ENCODE measurements around the gene SCML2. TPM values are rescaled to one million over a fixed set of nuclear protein-coding genes. Genes with fewer than 3 reads are reported as not detected.

Gene SCML2
- total RNA-seq, 1 donor from 2014 or later = 9.5 TPM

- DNase-seq = no peak
- TF ChIP-seq CTCF (IDR thresholded peaks at IDR 0.05; ENCODE audit: partially characterized antibody, unreplicated experiment) = no peak
- Mint-ChIP-seq H3K27ac (ENCODE audit: unreplicated experiment) (no peak overlapping the region), H3K27me3 (ENCODE audit: unreplicated experiment) (peaks cover 6% of the 10 kb centered on the region), H3K4me3 (ENCODE audit: unreplicated experiment) (no peak overlapping the region), H3K9me3 (ENCODE audit: unreplicated experiment) (no peaks in the 10 kb centered on the region), H3K4me1 (ENCODE audit: low read depth, unreplicated experiment) (peaks cover 15% of the 10 kb centered on the region), H3K36me3 (ENCODE audit: unreplicated experiment) (peaks cover 6% of the 10 kb centered on the region)
These were observed 63.4 kb downstream of the SCML2 start for GRCh38 chrX:18291006-18291545.

GRCh38 chrX:18290200-18290599 is 64.3 kb downstream of the SCML2 start:
- TF ChIP-seq CTCF (IDR thresholded peaks at IDR 0.05; ENCODE audit: partially characterized antibody, unreplicated experiment) = no peak
- Mint-ChIP-seq H3K27ac (ENCODE audit: unreplicated experiment) (no peak overlapping the region), H3K4me1 (ENCODE audit: low read depth, unreplicated experiment) (peaks cover 15% of the 10 kb centered on the region), H3K27me3 (ENCODE audit: unreplicated experiment) (peaks cover 3% of the 10 kb centered on the region), H3K36me3 (ENCODE audit: unreplicated experiment) (no peaks in the 10 kb centered on the region), H3K4me3 (ENCODE audit: unreplicated experiment) (no peak overlapping the region), H3K9me3 (ENCODE audit: unreplicated experiment) (no peaks in the 10 kb centered on the region)
- no peak for DNase-seq

- DNase-seq = no peak
- no peak overlapping the region for H3K27ac Mint-ChIP-seq (ENCODE audit: unreplicated experiment)
- no peaks in the 10 kb centered on the region for H3K27me3 Mint-ChIP-seq (ENCODE audit: unreplicated experiment)
- H3K4me3 Mint-ChIP-seq (ENCODE audit: unreplicated experiment) = peak overlapping the region; percentile 57
- no peaks in the 10 kb centered on the region for H3K9me3 Mint-ChIP-seq (ENCODE audit: unreplicated experiment)
- peaks cover 15% of the 10 kb centered on the region for H3K4me1 Mint-ChIP-seq (ENCODE audit: low read depth, unreplicated experiment)
- TF ChIP-seq CTCF (IDR thresholded peaks at IDR 0.05; ENCODE audit: partially characterized antibody, unreplicated experiment) = no peak
- no peaks in the 10 kb centered on the region for H3K36me3 Mint-ChIP-seq (ENCODE audit: unreplicated experiment)
These were observed 65.8 kb downstream of the SCML2 start for GRCh38 chrX:18288716-18289115.

GRCh38 chrX:18286322-18286831 is 68.1 kb downstream of the SCML2 start:
- Mint-ChIP-seq H3K27ac (ENCODE audit: unreplicated experiment) (peak overlapping the region; percentile 29), H3K27me3 (ENCODE audit: unreplicated experiment) (no peaks in the 10 kb centered on the region), H3K36me3 (ENCODE audit: unreplicated experiment) (no peaks in the 10 kb centered on the region), H3K4me3 (ENCODE audit: unreplicated experiment) (peak overlapping the region; percentile 83), H3K9me3 (ENCODE audit: unreplicated experiment) (no peaks in the 10 kb centered on the region), H3K4me1 (ENCODE audit: low read depth, unreplicated experiment) (peaks cover 15% of the 10 kb centered on the region)
- no peak for TF ChIP-seq CTCF (IDR thresholded peaks at IDR 0.05; ENCODE audit: partially characterized antibody, unreplicated experiment)
- no peak for DNase-seq

- no peak overlapping the region for H3K4me3 Mint-ChIP-seq (ENCODE audit: unreplicated experiment)
- H3K9me3 Mint-ChIP-seq (ENCODE audit: unreplicated experiment) = no peaks in the 10 kb centered on the region
- H3K27me3 Mint-ChIP-seq (ENCODE audit: unreplicated experiment) = peaks cover 3% of the 10 kb centered on the region
- H3K36me3 Mint-ChIP-seq (ENCODE audit: unreplicated experiment) = peaks cover 13% of the 10 kb centered on the region
- peak; percentile 17 for DNase-seq
- no peak overlapping the region for H3K27ac Mint-ChIP-seq (ENCODE audit: unreplicated experiment)
- no peak for TF ChIP-seq CTCF (IDR thresholded peaks at IDR 0.05; ENCODE audit: partially characterized antibody, unreplicated experiment)
- H3K4me1 Mint-ChIP-seq (ENCODE audit: low read depth, unreplicated experiment) = no peaks in the 10 kb centered on the region
These were observed 76.0 kb downstream of the SCML2 start for GRCh38 chrX:18278449-18278848.

Measured in glutamatergic neuron (in vitro differentiated cells).